Dendritic cell treated with granulocyte-macrophage colony-stimulating factor and Interleukin-4, amounts not matched to agents 40 ng/mL and 50 ng/mL, for 4 days (primary cell): ENCODE data around the gene ZNRF2.

Experiments used
- H3K27ac Mint-ChIP-seq: one replicate; pipeline ENCODE4 v1.8.0; 2022; ENCODE audit warnings: mild to moderate bottlenecking, mixed read lengths
- H3K27me3 Mint-ChIP-seq: one replicate; pipeline ENCODE4 v1.8.0; 2022; ENCODE audit warnings: mild to moderate bottlenecking, mixed read lengths
- H3K36me3 Mint-ChIP-seq: one replicate; pipeline ENCODE4 v1.8.0; 2022; ENCODE audit warnings: low read depth, mixed read lengths
- H3K4me1 Mint-ChIP-seq: one replicate; pipeline ENCODE4 v1.8.0; 2022; ENCODE audit warnings: low read depth, mixed read lengths
- H3K4me3 Mint-ChIP-seq: one replicate; pipeline ENCODE4 v1.8.0; 2022; ENCODE audit warnings: mild to moderate bottlenecking, moderate library complexity, mixed read lengths
- H3K9me3 Mint-ChIP-seq: one replicate; pipeline ENCODE4 v1.8.0; 2022; ENCODE audit warnings: mixed read lengths
- intact Hi-C: fragments of 100-400 bp; cut with micrococcal nuclease; formaldehyde crosslinking; loops from one replicate; pipeline ENCODE4 v1.15.0; 2022

The ZNRF2 gene

GRCh38 chr7:30272126-30272525 is 12.3 kb upstream of the ZNRF2 start:
- no peak overlapping the region for H3K4me3 Mint-ChIP-seq
- H3K4me1 Mint-ChIP-seq = no peaks in the 10 kb centered on the region
- no peaks in the 10 kb centered on the region for H3K36me3 Mint-ChIP-seq
- H3K27me3 Mint-ChIP-seq = no peaks in the 10 kb centered on the region
- no peaks in the 10 kb centered on the region for H3K9me3 Mint-ChIP-seq
- intact Hi-C loops = loop anchor here (5.0 kb wide), 1 partner anchor 110 kb away; no protein-coding TSS in a partner anchor
- H3K27ac Mint-ChIP-seq = no peak overlapping the region

DNA sequence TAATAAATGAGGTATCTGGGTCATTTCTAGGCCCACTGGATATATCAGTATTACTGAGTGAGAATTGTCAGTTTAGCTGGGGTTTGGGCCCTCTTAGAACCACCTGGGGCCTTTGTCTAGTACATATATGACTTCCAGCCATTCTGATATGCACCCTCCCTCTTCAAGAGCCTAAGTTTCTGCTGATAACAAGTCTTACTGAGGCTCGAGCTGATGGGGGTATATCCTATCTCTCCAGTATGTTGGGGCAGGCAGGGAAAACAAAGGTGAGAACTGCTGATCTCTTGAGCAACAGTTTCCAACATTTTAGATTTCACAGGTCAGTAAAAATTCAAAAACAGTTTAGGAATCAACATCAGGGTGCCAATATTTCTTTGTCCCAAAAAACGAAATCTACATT is 10.8 kb upstream of the ZNRF2 start:
- intact Hi-C loops = loop anchor here (5.0 kb wide), 1 partner anchor 111 kb away; no protein-coding TSS in a partner anchor
- Mint-ChIP-seq H3K27ac (no peak overlapping the region), H3K4me1 (peaks cover 12% of the 10 kb centered on the region), H3K27me3 (no peaks in the 10 kb centered on the region), H3K9me3 (no peaks in the 10 kb centered on the region), H3K36me3 (no peaks in the 10 kb centered on the region), H3K4me3 (no peak overlapping the region)

- intact Hi-C loops = loop anchor here (5.0 kb wide), 2 partner anchors 112 to 153 kb away; no protein-coding TSS in a partner anchor
Observed at GRCh38 chr7:30274641-30275040, 9.8 kb upstream of the ZNRF2 start.

DNA sequence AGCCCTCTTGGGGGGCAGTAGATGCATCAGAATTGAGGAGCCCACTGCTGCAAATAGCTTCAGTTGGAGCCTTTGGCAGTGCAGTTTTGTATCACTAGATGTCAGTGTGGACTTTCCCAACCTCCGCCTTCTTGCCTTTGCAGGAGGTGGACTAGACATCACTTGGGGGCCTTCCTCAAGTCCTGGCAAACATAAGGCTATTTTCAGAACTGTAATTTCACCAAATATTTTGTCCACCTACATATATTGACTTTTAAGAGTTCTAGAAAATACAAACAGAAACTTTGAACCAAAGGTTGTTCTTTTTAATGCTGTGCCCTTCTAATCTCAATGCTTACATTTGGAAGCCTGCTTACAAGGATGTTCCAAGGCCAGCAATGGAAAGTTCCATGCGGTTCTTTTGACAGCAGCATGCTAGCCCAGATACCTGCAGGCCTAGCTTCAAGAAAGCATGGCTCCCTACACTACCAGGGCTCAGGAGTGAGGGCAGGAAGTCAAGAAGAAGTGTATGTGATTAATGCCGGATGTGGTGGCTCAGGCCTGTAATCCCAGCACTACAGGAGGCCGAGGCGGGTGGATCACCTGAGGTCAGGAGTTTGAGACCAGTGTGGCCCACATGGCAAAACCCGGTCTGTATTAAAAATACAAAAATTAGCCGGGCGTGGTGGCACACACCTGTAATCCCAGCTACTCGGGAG is 8.0 kb upstream of the ZNRF2 start:
- no peaks in the 10 kb centered on the region for H3K9me3 Mint-ChIP-seq
- no peak overlapping the region for H3K27ac Mint-ChIP-seq
- H3K4me3 Mint-ChIP-seq = no peak overlapping the region
- H3K4me1 Mint-ChIP-seq = peaks cover 28% of the 10 kb centered on the region
- H3K27me3 Mint-ChIP-seq = no peaks in the 10 kb centered on the region
- intact Hi-C loops = loop anchor here (5.0 kb wide), 1 partner anchor 151 kb away; no protein-coding TSS in a partner anchor
- no peaks in the 10 kb centered on the region for H3K36me3 Mint-ChIP-seq

More at GRCh38 chr7:30274641-30275040, 9.8 kb upstream of the ZNRF2 start:
- no peaks in the 10 kb centered on the region for H3K36me3 Mint-ChIP-seq
- H3K4me3 Mint-ChIP-seq = no peak overlapping the region
- H3K9me3 Mint-ChIP-seq = no peaks in the 10 kb centered on the region
- no peaks in the 10 kb centered on the region for H3K27me3 Mint-ChIP-seq
- H3K4me1 Mint-ChIP-seq = peaks cover 23% of the 10 kb centered on the region
- H3K27ac Mint-ChIP-seq = no peak overlapping the region

- H3K4me3 Mint-ChIP-seq = no peak overlapping the region
- H3K27me3 Mint-ChIP-seq = no peaks in the 10 kb centered on the region
- H3K9me3 Mint-ChIP-seq = no peaks in the 10 kb centered on the region
- no peaks in the 10 kb centered on the region for H3K36me3 Mint-ChIP-seq
- peak overlapping the region; percentile 64 for H3K27ac Mint-ChIP-seq
- intact Hi-C loops = loop anchor here (2.0 to 5.0 kb wide), 2 partner anchors 132 to 149 kb away; no protein-coding TSS in a partner anchor
- H3K4me1 Mint-ChIP-seq = peaks cover 33% of the 10 kb centered on the region
Observed at GRCh38 chr7:30278376-30278775, 6.0 kb upstream of the ZNRF2 start.

- H3K4me1 Mint-ChIP-seq = peaks cover 36% of the 10 kb centered on the region
- no peaks in the 10 kb centered on the region for H3K27me3 Mint-ChIP-seq
- H3K36me3 Mint-ChIP-seq = no peaks in the 10 kb centered on the region
- intact Hi-C loops = loop anchor here (2.0 to 5.0 kb wide), 2 partner anchors 132 to 148 kb away; no protein-coding TSS in a partner anchor
- peak overlapping the region; percentile 64 for H3K27ac Mint-ChIP-seq
- H3K9me3 Mint-ChIP-seq = no peaks in the 10 kb centered on the region
- H3K4me3 Mint-ChIP-seq = no peak overlapping the region
Observed at GRCh38 chr7:30278849-30279652, 5.3 kb upstream of the ZNRF2 start.

DNA sequence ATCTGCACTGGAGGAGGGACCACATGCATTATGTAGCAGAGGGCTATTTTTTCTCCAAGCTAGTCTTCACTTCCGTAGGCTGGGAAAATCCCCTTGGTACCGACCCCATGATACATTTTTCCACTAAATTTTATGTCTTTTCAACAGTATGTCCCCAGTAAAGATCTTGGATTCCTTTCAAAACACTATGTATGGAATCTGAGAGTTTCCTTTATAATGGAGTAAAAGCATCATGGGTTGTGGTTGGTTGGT is 4.8 kb upstream of the ZNRF2 start:
- Mint-ChIP-seq H3K36me3 (no peaks in the 10 kb centered on the region), H3K4me3 (no peak overlapping the region), H3K9me3 (no peaks in the 10 kb centered on the region), H3K4me1 (peaks cover 38% of the 10 kb centered on the region), H3K27ac (peak overlapping the region; percentile 8), H3K27me3 (no peaks in the 10 kb centered on the region)
- intact Hi-C loops = loop anchor here (2.0 to 5.0 kb wide), 2 partner anchors 131 to 148 kb away; no protein-coding TSS in a partner anchor

- H3K27me3 Mint-ChIP-seq = no peaks in the 10 kb centered on the region
- no peaks in the 10 kb centered on the region for H3K9me3 Mint-ChIP-seq
- H3K27ac Mint-ChIP-seq = no peak overlapping the region
- H3K4me1 Mint-ChIP-seq = peaks cover 38% of the 10 kb centered on the region
- intact Hi-C loops = no loop called here
- peaks cover 2% of the 10 kb centered on the region for H3K36me3 Mint-ChIP-seq
- no peak overlapping the region for H3K4me3 Mint-ChIP-seq
Observed at GRCh38 chr7:30280631-30281030, 3.8 kb upstream of the ZNRF2 start.

- peaks cover 38% of the 10 kb centered on the region for H3K4me1 Mint-ChIP-seq
- H3K9me3 Mint-ChIP-seq = no peaks in the 10 kb centered on the region
- H3K27ac Mint-ChIP-seq = peak overlapping the region; percentile 3
- H3K4me3 Mint-ChIP-seq = no peak overlapping the region
- intact Hi-C loops = no loop called here
- H3K27me3 Mint-ChIP-seq = no peaks in the 10 kb centered on the region
- H3K36me3 Mint-ChIP-seq = peaks cover 8% of the 10 kb centered on the region
Observed at GRCh38 chr7:30281263-30281662, 3.1 kb upstream of the ZNRF2 start.

DNA sequence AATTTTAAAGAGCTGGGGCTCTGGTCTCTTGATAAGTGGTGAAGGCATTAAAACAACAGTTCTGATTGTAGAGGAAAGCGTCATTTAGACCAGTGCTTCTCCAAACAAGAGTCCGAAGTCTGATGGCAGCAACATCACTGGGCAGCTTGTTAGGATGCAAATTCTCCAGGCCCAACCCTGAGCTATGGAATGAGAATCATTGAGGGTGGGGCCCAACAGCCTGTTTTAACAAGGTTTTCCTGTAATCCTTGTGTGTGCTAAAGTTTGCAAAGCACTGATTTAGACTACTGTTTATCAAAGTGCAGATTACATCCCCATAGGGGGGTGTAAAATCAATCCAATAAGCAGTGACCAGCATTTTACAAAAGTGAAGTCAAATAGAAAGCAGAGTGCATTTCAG is 2.6 kb upstream of the ZNRF2 start:
- Mint-ChIP-seq H3K27ac (peak overlapping the region; percentile 3), H3K4me1 (peaks cover 43% of the 10 kb centered on the region), H3K27me3 (no peaks in the 10 kb centered on the region), H3K4me3 (no peak overlapping the region), H3K9me3 (no peaks in the 10 kb centered on the region), H3K36me3 (peaks cover 13% of the 10 kb centered on the region)
- intact Hi-C loops = no loop called here

DNA sequence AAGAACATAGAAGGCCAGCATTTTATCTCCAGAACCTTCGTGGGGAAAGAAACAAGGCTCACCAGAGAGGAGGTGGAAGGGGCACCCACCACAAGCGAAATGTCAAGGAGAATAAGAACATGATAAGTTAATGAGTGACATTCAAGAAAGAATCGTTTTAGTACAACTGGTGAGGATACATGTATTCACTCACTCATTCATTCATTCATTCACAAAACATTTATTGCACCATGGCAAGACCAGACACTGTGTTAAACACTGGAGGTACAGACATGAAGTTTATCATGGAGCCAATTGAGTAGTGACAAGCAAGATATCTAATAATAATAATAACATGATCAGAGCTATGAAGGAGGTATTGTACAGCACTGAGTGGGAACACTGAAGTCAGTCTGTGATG is 1.7 kb upstream of the ZNRF2 start:
- Mint-ChIP-seq H3K36me3 (peaks cover 14% of the 10 kb centered on the region), H3K9me3 (no peaks in the 10 kb centered on the region), H3K27ac (peak overlapping the region; percentile 6), H3K4me3 (no peak overlapping the region), H3K27me3 (no peaks in the 10 kb centered on the region), H3K4me1 (peaks cover 39% of the 10 kb centered on the region)
- intact Hi-C loops = no loop called here

GRCh38 chr7:30285067-30285535 is 704 bp downstream of the ZNRF2 start:
- Mint-ChIP-seq H3K4me1 (peaks cover 37% of the 10 kb centered on the region), H3K9me3 (no peaks in the 10 kb centered on the region), H3K36me3 (peaks cover 14% of the 10 kb centered on the region), H3K4me3 (peak overlapping the region; percentile 90), H3K27me3 (no peaks in the 10 kb centered on the region), H3K27ac (peak overlapping the region; percentile 92)
- intact Hi-C loops = loop anchor here (2.0 kb wide), 1 partner anchor 58 kb away; no protein-coding TSS in a partner anchor

GRCh38 chr7:30285536-30286284 is 1.3 kb downstream of the ZNRF2 start:
- Mint-ChIP-seq H3K4me1 (peaks cover 43% of the 10 kb centered on the region), H3K4me3 (peak overlapping the region; percentile 98)

More at GRCh38 chr7:30285536-30286284, 1.3 kb downstream of the ZNRF2 start:
- H3K27ac Mint-ChIP-seq = peak overlapping the region; percentile 97
- no peaks in the 10 kb centered on the region for H3K27me3 Mint-ChIP-seq
- H3K9me3 Mint-ChIP-seq = no peaks in the 10 kb centered on the region
- peaks cover 14% of the 10 kb centered on the region for H3K36me3 Mint-ChIP-seq
- intact Hi-C loops = loop anchor here (2.0 kb wide), 2 partner anchors 59 to 63 kb away; no protein-coding TSS in a partner anchor
